Stimulated activated CD8-positive, alpha-beta memory T cell treated with anti-CD3 and anti-CD28 coated beads, Interleukin-7, amount 100 ng/mL, for 1 hour (primary cell): ENCODE measurements around the gene TMEM41B.
"Not testable (repeated sequence)": the region's sequence is repeated elsewhere in the genome, so short reads cannot be mapped to it uniquely, and the experiment has no call there.

Experiments used
- DNase-seq, 2 donors: peaks; one replicate each; pipeline ENCODE4 v3.0.0-alpha.2; 2020; ENCODE audit warnings: low read depth in 2 of 2

Gene TMEM41B

GRCh38 chr11:9260838-9261146 lies 53.6 kb downstream of the TMEM41B start:
- DNase-seq, result not testable (repeated sequence)

- no peak for DNase-seq
Measured at GRCh38 chr11:9259981-9260837, 54.2 kb downstream of the TMEM41B start.

GRCh38 chr11:9258279-9258678 lies 56.1 kb downstream of the TMEM41B start:
- DNase-seq, result not testable (repeated sequence)

GRCh38 chr11:9254416-9254815 lies 60.0 kb downstream of the TMEM41B start:
- no peak for DNase-seq

- no peak for DNase-seq
Measured at GRCh38 chr11:9253086-9253485, 61.3 kb downstream of the TMEM41B start.

GRCh38 chr11:9251311-9251710 lies 63.1 kb downstream of the TMEM41B start:
- no peak for DNase-seq

GRCh38 chr11:9250139-9250582 lies 64.2 kb downstream of the TMEM41B start:
- no peak for DNase-seq

GRCh38 chr11:9249252-9249651 lies 65.1 kb downstream of the TMEM41B start:
- no peak for DNase-seq

GRCh38 chr11:9247863-9248262 lies 66.5 kb downstream of the TMEM41B start:
- DNase-seq, result no peak

GRCh38 chr11:9236242-9236641 lies 78.2 kb downstream of the TMEM41B start:
- not testable (repeated sequence) for DNase-seq

- no peak for DNase-seq
Measured at GRCh38 chr11:9232482-9232881, 81.9 kb downstream of the TMEM41B start.

- DNase-seq, result no peak
Measured at GRCh38 chr11:9231848-9232177, 82.6 kb downstream of the TMEM41B start.
